ENCODE measurements around the gene STK32B. TPM values are rescaled to one million over a fixed set of nuclear protein-coding genes. Genes with fewer than 3 reads are reported as not detected.

Gene STK32B
- total and polyA plus RNA-seq, 2 donors (not counting 3 experiments of a cell fraction or from before 2014, with no cell fraction given): 5.6 to 7.8 TPM

DNA sequence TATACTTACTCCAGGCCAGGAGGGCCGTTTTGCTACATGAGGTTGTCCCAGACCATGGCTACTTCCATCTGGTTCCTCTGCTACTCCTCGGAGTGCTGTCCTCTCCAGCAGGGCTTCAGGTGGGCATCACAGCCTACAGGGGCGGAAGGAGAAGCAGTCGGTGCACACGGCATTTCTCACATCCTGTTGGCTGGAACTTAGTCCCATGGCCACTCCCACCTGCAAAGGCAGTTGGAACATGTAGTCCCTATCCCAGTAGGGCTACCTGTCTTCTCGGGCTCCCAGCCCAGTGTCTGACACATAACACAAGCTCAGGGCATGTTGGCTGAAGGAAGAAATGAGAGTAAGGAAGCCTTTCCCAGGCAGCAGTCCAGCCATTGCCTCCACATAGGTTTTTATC, 7.7 kb upstream of the STK32B start:
- no TSS peak for BruUV-seq (replicated peaks)
- CTCF ChIA-PET: interaction anchor here (0.9 to 1.9 kb wide), 5 partner anchors 10 to 49 kb away, joined by 3 to 8 read pairs (median 4); no protein-coding TSS in a partner anchor
- no peak for DNase-seq (ENCODE audit: low read depth, low spot score)

More for the DNA sequence above, 7.7 kb upstream of the STK32B start:
- no peaks in the 10 kb centered on the region for H3K79me2 ChIP-seq (ENCODE audit: control insufficient read depth, insufficient read depth, low read length)
- no peak overlapping the region for H3K27ac ChIP-seq (ENCODE audit: insufficient read depth, low read depth, low read length)
- POLR2A ChIA-PET: no interaction called here
- H2AFZ ChIP-seq (ENCODE audit: low read depth, low read length): no peak overlapping the region
- no peaks in the 10 kb centered on the region for H3K9me1 ChIP-seq (replicated peaks; ENCODE audit: control insufficient read depth, extremely low read depth, insufficient read depth, low read length)
- TF ChIP-seq, protein P1, sequence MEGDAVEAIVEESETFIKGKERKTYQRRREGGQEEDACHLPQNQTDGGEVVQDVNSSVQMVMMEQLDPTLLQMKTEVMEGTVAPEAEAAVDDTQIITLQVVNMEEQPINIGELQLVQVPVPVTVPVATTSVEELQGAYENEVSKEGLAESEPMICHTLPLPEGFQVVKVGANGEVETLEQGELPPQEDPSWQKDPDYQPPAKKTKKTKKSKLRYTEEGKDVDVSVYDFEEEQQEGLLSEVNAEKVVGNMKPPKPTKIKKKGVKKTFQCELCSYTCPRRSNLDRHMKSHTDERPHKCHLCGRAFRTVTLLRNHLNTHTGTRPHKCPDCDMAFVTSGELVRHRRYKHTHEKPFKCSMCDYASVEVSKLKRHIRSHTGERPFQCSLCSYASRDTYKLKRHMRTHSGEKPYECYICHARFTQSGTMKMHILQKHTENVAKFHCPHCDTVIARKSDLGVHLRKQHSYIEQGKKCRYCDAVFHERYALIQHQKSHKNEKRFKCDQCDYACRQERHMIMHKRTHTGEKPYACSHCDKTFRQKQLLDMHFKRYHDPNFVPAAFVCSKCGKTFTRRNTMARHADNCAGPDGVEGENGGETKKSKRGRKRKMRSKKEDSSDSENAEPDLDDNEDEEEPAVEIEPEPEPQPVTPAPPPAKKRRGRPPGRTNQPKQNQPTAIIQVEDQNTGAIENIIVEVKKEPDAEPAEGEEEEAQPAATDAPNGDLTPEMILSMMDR (IDR thresholded peaks at IDR 0.05; ENCODE audit: extremely low read depth in 1 of 2, insufficient read depth in 1 of 2, low read depth in 1 of 2, low read length in 2 of 2): no peak
- TF ChIP-seq MYC (IDR thresholded peaks at IDR 0.05; ENCODE audit: low read depth, low read length) (no peak), POLR2AphosphoS5 (IDR thresholded peaks at IDR 0.05; ENCODE audit: insufficient read depth, low read depth, low read length) (no peak), GATA2 (IDR thresholded peaks at IDR 0.05; ENCODE audit: insufficient read depth, insufficient read length, low read depth, low read length) (no peak), JUN (IDR thresholded peaks at IDR 0.05; ENCODE audit: borderline replicate concordance, insufficient read depth, insufficient read length, low read depth) (no peak), FOS (IDR thresholded peaks at IDR 0.05; ENCODE audit: borderline replicate concordance, insufficient read depth, low read length) (no peak), EZH2 (IDR thresholded peaks at IDR 0.05; ENCODE audit: borderline replicate concordance, low read depth, low read length, severe bottlenecking) (no peak), POLR2A (IDR thresholded peaks at IDR 0.05; ENCODE audit: low read depth, low read length) (no peak)
- TF ChIP-seq, protein P2, sequence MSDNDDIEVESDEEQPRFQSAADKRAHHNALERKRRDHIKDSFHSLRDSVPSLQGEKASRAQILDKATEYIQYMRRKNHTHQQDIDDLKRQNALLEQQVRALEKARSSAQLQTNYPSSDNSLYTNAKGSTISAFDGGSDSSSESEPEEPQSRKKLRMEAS (IDR thresholded peaks at IDR 0.05; ENCODE audit: insufficient read depth, insufficient read length): no peak
- H4K20me1 ChIP-seq (replicated peaks; ENCODE audit: control insufficient read depth, extremely low read depth, insufficient read depth, low read length): no peaks in the 10 kb centered on the region
- no peaks in the 10 kb centered on the region for H3K36me3 ChIP-seq (ENCODE audit: control insufficient read depth in 2 of 2, extremely low read depth in 1 of 2, insufficient read depth in 2 of 2, low read length in 2 of 2)
- H3K9me3 ChIP-seq (replicated peaks; ENCODE audit: control insufficient read depth, insufficient read depth, low read length): no peaks in the 10 kb centered on the region
- intact Hi-C loops (cut with micrococcal nuclease) (no loop called here), dilution Hi-C loops (cut with MboI; ENCODE audit: extremely low pct_ligation_motif_present, low sequenced_read_pairs) (no loop called here)
- no peaks in the 10 kb centered on the region for H3K27me3 ChIP-seq (ENCODE audit: control insufficient read depth in 2 of 2, insufficient read depth in 2 of 2, low read length in 2 of 2)
- H3K9ac ChIP-seq (replicated peaks; ENCODE audit: extremely low read depth, insufficient read depth, low read length): no peak overlapping the region
- peaks cover 22% of the 10 kb centered on the region for H3K4me1 ChIP-seq (ENCODE audit: control insufficient read depth, extremely low read depth, insufficient read depth, low read length)
- no peak for FAIRE-seq
- no peak overlapping the region for H3K4me3 ChIP-seq (replicated peaks in 1 of 3; ENCODE audit: insufficient read depth in 1 of 3, low read depth in 1 of 3, low read length in 3 of 3)
- H3K4me2 ChIP-seq (ENCODE audit: insufficient read depth, low read length): no peak overlapping the region

Data from endothelial cell of umbilical vein (primary cell).